KBM-7 (cell line): ENCODE results near the gene TUBGCP6.
"Not testable (repeated sequence)": the region's sequence is repeated elsewhere in the genome, so short reads cannot be mapped to it uniquely, and the experiment has no call there.

Source experiments
- DNase-seq: peaks from one replicate; pipeline ENCODE4 v3.0.0-alpha.2; 2015
- in situ Hi-C: fragments of 300-500 bp; cut with MboI; formaldehyde crosslinking; loops from 2 replicates; pipeline ENCODE4 v1.14.3; 2020; ENCODE audit warnings: low sequenced_read_pairs, low pct_unique_long_range_greater_than_20kb, mixed read lengths

TUBGCP6 gene

GRCh38 chr22:50205781-50206569, 38.8 kb downstream of the TUBGCP6 start:
- in situ Hi-C loops = loop anchor here (10.0 kb wide), 2 partner anchors 51 to 271 kb away; no protein-coding TSS in a partner anchor

GRCh38 chr22:50204998-50205397, 39.8 kb downstream of the TUBGCP6 start:
- in situ Hi-C loops = loop anchor here (10.0 kb wide), 2 partner anchors 50 to 270 kb away; no protein-coding TSS in a partner anchor
- DNase-seq = not testable (repeated sequence)

More at GRCh38 chr22:50205781-50206569, 38.8 kb downstream of the TUBGCP6 start:
- DNase-seq = no peak

- in situ Hi-C loops = loop anchor here (10.0 kb wide), 2 partner anchors 50 to 270 kb away; no protein-coding TSS in a partner anchor
- DNase-seq = no peak
Observed at GRCh38 chr22:50204571-50204970, 40.3 kb downstream of the TUBGCP6 start.

GRCh38 chr22:50203288-50203687, 41.5 kb downstream of the TUBGCP6 start:
- no peak for DNase-seq
- in situ Hi-C loops = loop anchor here (10.0 kb wide), 2 partner anchors 48 to 268 kb away; no protein-coding TSS in a partner anchor

GRCh38 chr22:50202130-50202666, 42.6 kb downstream of the TUBGCP6 start:
- DNase-seq = no peak
- in situ Hi-C loops = loop anchor here (10.0 kb wide), 2 partner anchors 47 to 267 kb away; no protein-coding TSS in a partner anchor

GRCh38 chr22:50201191-50202129, 43.4 kb downstream of the TUBGCP6 start:
- no peak for DNase-seq
- in situ Hi-C loops = loop anchor here (10.0 kb wide), 2 partner anchors 47 to 267 kb away; no protein-coding TSS in a partner anchor

- peak; percentile 80 for DNase-seq
- in situ Hi-C loops = loop anchor here (10.0 kb wide), 2 partner anchors 46 to 266 kb away; no protein-coding TSS in a partner anchor
Observed at GRCh38 chr22:50200461-50201190, 44.2 kb downstream of the TUBGCP6 start, which contains the start of gene SELENOO. TSS of gene SELENOO (plus strand) at chr22:50201011. CDS start at chr22:50201037, 26 bp downstream.

- in situ Hi-C loops = loop anchor here (10.0 kb wide), 2 partner anchors 45 to 265 kb away; no protein-coding TSS in a partner anchor
- DNase-seq = peak; percentile 45
Observed at GRCh38 chr22:50199829-50200460, 44.9 kb downstream of the TUBGCP6 start.

- in situ Hi-C loops = no loop called here
- no peak for DNase-seq
Observed at GRCh38 chr22:50199251-50199721, 45.5 kb downstream of the TUBGCP6 start.

GRCh38 chr22:50198624-50199017, 46.2 kb downstream of the TUBGCP6 start:
- DNase-seq = no peak
- in situ Hi-C loops = no loop called here

GRCh38 chr22:50197856-50198623, 46.8 kb downstream of the TUBGCP6 start:
- in situ Hi-C loops = no loop called here
- no peak for DNase-seq

GRCh38 chr22:50197000-50197800, 47.6 kb downstream of the TUBGCP6 start:
- in situ Hi-C loops = no loop called here
- DNase-seq = no peak

GRCh38 chr22:50196256-50196655, 48.6 kb downstream of the TUBGCP6 start:
- in situ Hi-C loops = no loop called here
- no peak for DNase-seq

GRCh38 chr22:50194037-50194805, 50.6 kb downstream of the TUBGCP6 start:
- in situ Hi-C loops = no loop called here
- DNase-seq = no peak

- DNase-seq = no peak
- in situ Hi-C loops = no loop called here
Observed at GRCh38 chr22:50193621-50194020, 51.2 kb downstream of the TUBGCP6 start.
